Prostate gland (tissue), 2 donors: ENCODE results near the gene OPRPN. TPM values are rescaled to one million over a fixed set of nuclear protein-coding genes. Genes with fewer than 3 reads are reported as not detected.

Experiments used
- DNase-seq: peaks from one replicate; pipeline ENCODE4 v3.0.0-alpha.2; 2019; ENCODE audit warnings: low spot score
- H3K27ac ChIP-seq, 2 donors: fragments of 200-600 bp; sonication (generic); 2 replicates each; pipeline ENCODE4 v1.5.1; 2017 to 2019
- H3K27me3 ChIP-seq: fragments of 200-600 bp; sonication (generic); replicated peaks from 2 replicates; pipeline ENCODE4 v1.5.1; 2019; ENCODE audit not compliant: insufficient read depth
- H3K36me3 ChIP-seq, 2 donors: fragments of 200-600 bp; sonication (generic); 1 replicate in 1 of 2; 2 replicates in 1 of 2; pipeline versions ENCODE4 v1.5.1 to v1.8.1; 2017 to 2019
- H3K4me1 ChIP-seq: fragments of 200-600 bp; sonication (generic); replicated peaks from 2 replicates; pipeline ENCODE4 v1.5.1; 2019
- H3K4me3 ChIP-seq, 2 donors: fragments of 200-600 bp; sonication (generic); 2 replicates each; pipeline ENCODE4 v1.5.1; 2017 to 2019
- H3K9me3 ChIP-seq: fragments of 200-600 bp; sonication (generic); 2 replicates; pipeline ENCODE4 v1.5.1; 2017
- CTCF ChIP-seq, 4 experiments: fragments of 200-600 bp in 2 of 4; fragments of 450-650 bp in 2 of 4; sonication (generic) in 2 of 4; IDR thresholded peaks; 1 replicate in 3 of 4; 2 replicates in 1 of 4; pipeline ENCODE4 v1.5.1; 2016 to 2019; ENCODE audit warnings: antibody characterized with exemption in 4 of 4, mild to moderate bottlenecking in 2 of 4, moderate library complexity in 2 of 4
- POLR2A ChIP-seq: fragments of 450-650 bp; IDR thresholded peaks from one replicate; pipeline ENCODE4 v1.6.1; 2016; ENCODE audit warnings: antibody characterized with exemption, mild to moderate bottlenecking
- POLR2AphosphoS5 ChIP-seq: sonication (generic); formaldehyde crosslinking; IDR thresholded peaks from one replicate; pipeline ENCODE4 v1.6.1; 2017; ENCODE audit warnings: antibody characterized with exemption
- WGBS: methylation state at CpG from one replicate; pipeline ENCODE4 v1.1.5; 2018; 5-methylcytosine and 5-hydroxymethylcytosine counted together
- intact Hi-C: fragments of 100-400 bp; cut with DNase I; formaldehyde crosslinking; loops from one replicate; pipeline ENCODE4 v1.14.2; 2022
- total RNA-seq, 2 donors: library from RNA; depleted of rRNA; stranded (reverse); fragments of >200 nt; gene quantifications; one replicate each; pipeline ENCODE4 v1.1.0, GENCODE V29; 2016

OPRPN gene
- total RNA-seq, 2 donors from 2014 or later, result not detected

- Histone ChIP-seq H3K9me3 (no peaks in the 10 kb centered on the region), H3K36me3 (no peaks in the 10 kb centered on the region), H3K27me3 (peaks cover 2% of the 10 kb centered on the region), H3K27ac (no peak within 1 kb of the TSS), H3K4me3 (no peak within 1 kb of the TSS), H3K4me1 (no peaks in the 10 kb centered on the region)
- intact Hi-C loops, result no loop called here
- DNase-seq, result no peak
- WGBS, result 60% methylated on average over 5 of the region's 5 CpGs
- TF ChIP-seq POLR2A (no peak), CTCF (IDR thresholded peaks at IDR 0.05) (no peak)
Measured at GRCh38 chr4:70382691-70383181, 15.0 kb upstream of the OPRPN start, which contains the start of gene SMR3B. TSS of gene SMR3B (plus strand) at chr4:70383131. CDS start at chr4:70384511, 1,380 bp downstream.

GRCh38 chr4:70392057-70392776, 5.5 kb upstream of the OPRPN start:
- H3K27me3 ChIP-seq, result peaks cover 3% of the 10 kb centered on the region
- intact Hi-C loops, result no loop called here
- WGBS, result 76% methylated on average over 2 of the region's 2 CpGs
- no peaks in the 10 kb centered on the region for H3K36me3 ChIP-seq
- no peaks in the 10 kb centered on the region for H3K4me1 ChIP-seq
- TF ChIP-seq POLR2AphosphoS5 (no peak), CTCF (IDR thresholded peaks at IDR 0.05) (no peak), POLR2A (no peak)
- H3K27ac ChIP-seq, result no peak overlapping the region
- H3K4me3 ChIP-seq, result no peak overlapping the region
- no peak for DNase-seq
- no peaks in the 10 kb centered on the region for H3K9me3 ChIP-seq

GRCh38 chr4:70399319-70399718, 1.6 kb downstream of the OPRPN start:
- Histone ChIP-seq H3K9me3 (no peaks in the 10 kb centered on the region), H3K27me3 (no peaks in the 10 kb centered on the region), H3K4me1 (no peaks in the 10 kb centered on the region), H3K4me3 (no peak overlapping the region), H3K27ac (no peak overlapping the region), H3K36me3 (no peaks in the 10 kb centered on the region)
- intact Hi-C loops, result no loop called here
- WGBS, result 100% methylated on average over 1 of the region's 1 CpG
- DNase-seq, result no peak
- no peak for TF ChIP-seq POLR2A
- no peak for TF ChIP-seq CTCF (IDR thresholded peaks at IDR 0.05)
- TF ChIP-seq POLR2AphosphoS5, result no peak

- TF ChIP-seq POLR2A (no peak), POLR2AphosphoS5 (no peak), CTCF (IDR thresholded peaks at IDR 0.05) (no peak)
- DNase-seq, result no peak
- Histone ChIP-seq H3K27ac (no peak overlapping the region), H3K9me3 (no peaks in the 10 kb centered on the region), H3K4me3 (no peak overlapping the region), H3K36me3 (no peaks in the 10 kb centered on the region), H3K27me3 (no peaks in the 10 kb centered on the region), H3K4me1 (no peaks in the 10 kb centered on the region)
- intact Hi-C loops, result no loop called here
- 93% methylated on average over 1 of the region's 1 CpG for WGBS
Measured at GRCh38 chr4:70402762-70403161, 5.0 kb downstream of the OPRPN start.

GRCh38 chr4:70405765-70406164, 8.0 kb downstream of the OPRPN start:
- H3K27ac ChIP-seq, result no peak overlapping the region
- no peaks in the 10 kb centered on the region for H3K4me1 ChIP-seq
- intact Hi-C loops, result no loop called here
- H3K4me3 ChIP-seq, result no peak overlapping the region
- TF ChIP-seq POLR2A, result no peak
- TF ChIP-seq CTCF (IDR thresholded peaks at IDR 0.05), result no peak
- TF ChIP-seq POLR2AphosphoS5, result no peak
- H3K9me3 ChIP-seq, result no peaks in the 10 kb centered on the region
- DNase-seq, result no peak
- no peaks in the 10 kb centered on the region for H3K36me3 ChIP-seq
- 67% methylated on average over 6 of the region's 6 CpGs for WGBS
- no peaks in the 10 kb centered on the region for H3K27me3 ChIP-seq
